ENCODE data around the gene TMEM158.

Gene TMEM158

GRCh38 chr3:45226206-45226915 lies at the start of gene TMEM158:
Gene TMEM158, minus strand, starts transcription at chr3:45226287. Its CDS starts 260 bp downstream, at chr3:45226027.
- DNase-seq (ENCODE audit: low spot score) = peak; percentile 97
- TF ChIP-seq, protein P1, sequence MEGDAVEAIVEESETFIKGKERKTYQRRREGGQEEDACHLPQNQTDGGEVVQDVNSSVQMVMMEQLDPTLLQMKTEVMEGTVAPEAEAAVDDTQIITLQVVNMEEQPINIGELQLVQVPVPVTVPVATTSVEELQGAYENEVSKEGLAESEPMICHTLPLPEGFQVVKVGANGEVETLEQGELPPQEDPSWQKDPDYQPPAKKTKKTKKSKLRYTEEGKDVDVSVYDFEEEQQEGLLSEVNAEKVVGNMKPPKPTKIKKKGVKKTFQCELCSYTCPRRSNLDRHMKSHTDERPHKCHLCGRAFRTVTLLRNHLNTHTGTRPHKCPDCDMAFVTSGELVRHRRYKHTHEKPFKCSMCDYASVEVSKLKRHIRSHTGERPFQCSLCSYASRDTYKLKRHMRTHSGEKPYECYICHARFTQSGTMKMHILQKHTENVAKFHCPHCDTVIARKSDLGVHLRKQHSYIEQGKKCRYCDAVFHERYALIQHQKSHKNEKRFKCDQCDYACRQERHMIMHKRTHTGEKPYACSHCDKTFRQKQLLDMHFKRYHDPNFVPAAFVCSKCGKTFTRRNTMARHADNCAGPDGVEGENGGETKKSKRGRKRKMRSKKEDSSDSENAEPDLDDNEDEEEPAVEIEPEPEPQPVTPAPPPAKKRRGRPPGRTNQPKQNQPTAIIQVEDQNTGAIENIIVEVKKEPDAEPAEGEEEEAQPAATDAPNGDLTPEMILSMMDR (IDR thresholded peaks at IDR 0.05; ENCODE audit: extremely low read depth, missing control alignments) = no peak

GRCh38 chr3:45275006-45275704 lies 49.1 kb upstream of the TMEM158 start:
- TF ChIP-seq, protein P1 (IDR thresholded peaks at IDR 0.05; ENCODE audit: extremely low read depth, missing control alignments) = no peak
- DNase-seq (ENCODE audit: low spot score) = no peak

GRCh38 chr3:45273681-45274515 lies 47.8 kb upstream of the TMEM158 start:
- no peak for DNase-seq (ENCODE audit: low spot score)
- TF ChIP-seq, protein P1 (IDR thresholded peaks at IDR 0.05; ENCODE audit: extremely low read depth, missing control alignments) = no peak

DNA sequence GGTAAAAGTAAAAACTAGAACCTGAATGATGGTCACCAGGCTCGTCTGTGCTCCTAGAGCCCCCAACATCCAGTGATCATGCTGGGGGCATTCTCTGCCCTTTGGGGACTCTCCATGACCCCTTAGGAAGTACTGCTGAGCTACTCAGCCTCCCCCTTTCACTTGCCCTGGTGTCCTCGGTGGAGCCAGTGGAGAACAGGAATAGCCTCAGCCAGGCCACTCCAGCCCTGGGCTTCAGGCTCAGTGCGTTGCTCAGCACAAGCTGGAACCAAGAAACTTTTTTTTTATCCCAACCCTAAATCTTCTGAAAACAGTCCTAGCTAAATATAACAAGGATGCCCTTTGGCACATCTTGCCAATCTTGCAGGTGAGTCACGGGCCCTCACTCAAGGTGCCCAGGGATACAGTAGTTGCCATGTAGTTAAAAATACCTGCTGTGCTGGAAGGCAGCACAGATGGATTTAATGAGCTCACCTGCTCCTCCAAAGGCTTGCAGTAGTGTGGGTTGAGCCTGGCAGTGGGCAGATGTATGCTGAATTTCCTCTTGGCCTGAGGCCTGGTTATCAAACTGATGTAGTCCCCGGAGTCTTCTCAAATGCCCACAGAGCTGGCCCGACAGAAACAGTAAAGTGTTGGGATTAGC lies 46.9 kb upstream of the TMEM158 start:
- TF ChIP-seq, protein P1 (IDR thresholded peaks at IDR 0.05; ENCODE audit: extremely low read depth, missing control alignments) = no peak
- no peak for DNase-seq (ENCODE audit: low spot score)

DNA sequence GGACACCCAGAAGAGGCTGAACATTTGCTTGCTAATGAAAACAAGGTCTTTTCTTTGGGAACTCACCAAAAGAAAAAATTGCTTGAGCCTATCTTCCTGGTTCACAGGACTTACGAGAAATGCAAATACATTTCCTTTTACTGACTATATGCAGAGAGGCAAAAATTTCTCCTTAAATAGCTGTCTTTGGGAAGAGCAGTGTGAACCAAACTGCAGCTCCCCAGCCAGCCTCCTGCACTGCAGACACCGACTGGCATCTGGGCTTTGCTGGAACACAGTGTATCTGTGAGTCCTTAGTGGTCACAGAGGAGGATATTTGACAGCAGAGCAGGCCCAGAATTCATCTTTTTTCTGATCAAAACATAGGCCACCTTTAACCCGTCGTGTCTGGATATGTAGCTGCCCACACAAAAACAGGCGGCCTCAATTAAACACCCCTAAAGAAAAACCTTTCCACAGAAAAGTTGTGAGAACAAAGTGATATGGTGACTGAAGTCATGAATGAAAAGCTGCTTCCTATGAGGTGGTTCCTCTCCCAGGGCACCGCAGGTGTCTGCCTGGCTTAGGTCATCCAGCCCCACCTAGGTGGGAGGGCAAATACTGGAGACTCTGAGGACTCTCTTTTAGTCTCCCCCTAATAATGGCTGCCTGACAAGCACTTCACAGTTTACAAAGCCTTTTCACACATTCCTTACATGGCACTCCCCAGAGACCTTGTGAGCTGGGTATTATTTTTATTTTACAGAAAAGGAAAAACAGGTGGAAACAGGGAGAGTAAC lies 46.1 kb upstream of the TMEM158 start:
- TF ChIP-seq, protein P1 (IDR thresholded peaks at IDR 0.05; ENCODE audit: extremely low read depth, missing control alignments) = no peak

DNA sequence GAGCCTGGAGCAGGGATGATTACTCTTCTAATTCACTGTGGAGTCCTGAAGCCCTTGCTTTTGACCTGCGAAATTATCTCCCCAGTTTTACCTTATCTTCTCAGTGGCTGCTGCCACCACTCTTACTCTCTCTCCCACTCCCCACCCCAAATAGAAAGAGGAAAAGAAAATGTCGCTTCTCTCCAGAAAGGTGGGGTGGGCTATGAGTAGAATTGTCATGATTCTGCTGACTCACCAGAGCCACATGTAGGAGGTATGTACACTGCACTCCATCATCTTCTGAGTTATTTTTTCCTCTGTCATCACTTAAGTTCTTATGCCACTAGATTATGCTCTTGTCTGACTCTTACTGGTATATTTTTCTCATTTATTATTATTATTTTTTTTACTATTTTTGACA lies 43.9 kb upstream of the TMEM158 start:
- DNase-seq (ENCODE audit: low spot score) = no peak
- TF ChIP-seq, protein P1 (IDR thresholded peaks at IDR 0.05; ENCODE audit: extremely low read depth, missing control alignments) = no peak

More for the DNA sequence above, 46.1 kb upstream of the TMEM158 start:
- no peak for DNase-seq (ENCODE audit: low spot score)
